HEK293 (cell line): ENCODE results near the gene GAPVD1.

Source experiments
- EGR2 ChIP-seq: fragments of 450-650 bp; formaldehyde crosslinking; IDR thresholded peaks from 2 replicates; pipeline ENCODE4 v1.5.1; 2016; ENCODE audit warnings: low read depth, missing biosample characterization, missing genetic modification characterization
- GLI4 ChIP-seq: fragments of 450-650 bp; formaldehyde crosslinking; IDR thresholded peaks from 2 replicates; pipeline ENCODE4 v1.5.1; 2016; ENCODE audit warnings: missing biosample characterization, missing genetic modification characterization
- HIC1 ChIP-seq: fragments of 450-650 bp; formaldehyde crosslinking; IDR thresholded peaks from 2 replicates; pipeline ENCODE4 v1.5.1; 2016; ENCODE audit warnings: missing biosample characterization, missing genetic modification characterization
- HOXA7 ChIP-seq: sonication (generic); formaldehyde crosslinking; IDR thresholded peaks from 2 replicates; pipeline ENCODE4 v1.8.1; 2022; ENCODE audit warnings: missing genetic modification reagents, borderline replicate concordance
- PATZ1 ChIP-seq: fragments of 450-650 bp; formaldehyde crosslinking; IDR thresholded peaks from 2 replicates; pipeline ENCODE4 v1.5.1; 2016; ENCODE audit warnings: missing biosample characterization, missing genetic modification characterization
- PRDM10 ChIP-seq: fragments of 450-650 bp; formaldehyde crosslinking; IDR thresholded peaks from 2 replicates; pipeline ENCODE4 v1.5.1; 2016; ENCODE audit warnings: missing biosample characterization, missing genetic modification characterization
- PRDM6 ChIP-seq: fragments of 450-650 bp; formaldehyde crosslinking; IDR thresholded peaks from 2 replicates; pipeline ENCODE4 v1.5.1; 2017; ENCODE audit warnings: missing biosample characterization, missing genetic modification characterization
- SP3 ChIP-seq: fragments of 450-650 bp; formaldehyde crosslinking; IDR thresholded peaks from 2 replicates; pipeline ENCODE4 v1.5.1; 2016; ENCODE audit warnings: missing biosample characterization, missing genetic modification characterization
- SP7 ChIP-seq: fragments of 450-650 bp; formaldehyde crosslinking; IDR thresholded peaks from 2 replicates; pipeline ENCODE4 v1.5.1; 2016; ENCODE audit warnings: missing biosample characterization, missing genetic modification characterization
- ZBTB10 ChIP-seq: fragments of 450-650 bp; formaldehyde crosslinking; IDR thresholded peaks from 2 replicates; pipeline ENCODE4 v1.5.1; 2016; ENCODE audit warnings: missing biosample characterization, missing genetic modification characterization
- ZBTB44 ChIP-seq: fragments of 450-650 bp; IDR thresholded peaks from 2 replicates; pipeline ENCODE4 v1.5.1; 2018; ENCODE audit warnings: missing biosample characterization, mild to moderate bottlenecking, missing genetic modification characterization
- ZNF112 ChIP-seq: fragments of 450-650 bp; formaldehyde crosslinking; IDR thresholded peaks from 2 replicates; pipeline ENCODE4 v1.5.0; 2017; ENCODE audit warnings: missing biosample characterization, missing genetic modification characterization
- ZNF157 ChIP-seq: fragments of 450-650 bp; formaldehyde crosslinking; IDR thresholded peaks from 2 replicates; pipeline ENCODE4 v1.5.1; 2016; ENCODE audit warnings: missing biosample characterization, missing genetic modification characterization
- ZNF2 ChIP-seq: fragments of 450-650 bp; formaldehyde crosslinking; IDR thresholded peaks from 2 replicates; pipeline ENCODE4 v1.5.1; 2016; ENCODE audit warnings: missing biosample characterization, missing genetic modification characterization
- ZNF239 ChIP-seq: fragments of 450-650 bp; formaldehyde crosslinking; IDR thresholded peaks from 2 replicates; pipeline ENCODE4 v1.5.1; 2016; ENCODE audit warnings: missing biosample characterization, missing genetic modification characterization
- ZNF248 ChIP-seq: fragments of 450-650 bp; formaldehyde crosslinking; IDR thresholded peaks from 2 replicates; pipeline ENCODE4 v1.5.1; 2017; ENCODE audit warnings: missing biosample characterization, missing genetic modification characterization
- ZNF354C ChIP-seq: fragments of 450-650 bp; formaldehyde crosslinking; IDR thresholded peaks from 2 replicates; pipeline ENCODE4 v1.5.1; 2016; ENCODE audit warnings: missing biosample characterization, missing genetic modification characterization, low read depth, borderline replicate concordance
- ZNF366 ChIP-seq: fragments of 450-650 bp; formaldehyde crosslinking; conservative IDR thresholded peaks from 2 replicates; pipeline ENCODE4 v1.5.1; 2016; ENCODE audit warnings: missing biosample characterization, missing genetic modification characterization
- ZNF473 ChIP-seq: fragments of 450-650 bp; formaldehyde crosslinking; IDR thresholded peaks from 2 replicates; pipeline ENCODE4 v1.5.1; 2017; ENCODE audit warnings: missing biosample characterization, missing genetic modification characterization
- ZNF558 ChIP-seq: fragments of 450-650 bp; formaldehyde crosslinking; IDR thresholded peaks from 2 replicates; pipeline ENCODE4 v1.5.1; 2016; ENCODE audit warnings: missing biosample characterization, missing genetic modification characterization
- ZNF560 ChIP-seq: fragments of 450-650 bp; formaldehyde crosslinking; IDR thresholded peaks from 2 replicates; pipeline ENCODE4 v1.5.1; 2017; ENCODE audit warnings: missing biosample characterization, missing genetic modification characterization, borderline replicate concordance
- ZNF585B ChIP-seq: fragments of 450-650 bp; formaldehyde crosslinking; IDR thresholded peaks from 2 replicates; pipeline ENCODE4 v1.5.1; 2016; ENCODE audit warnings: missing biosample characterization, missing genetic modification characterization
- ZNF600 ChIP-seq: fragments of 450-650 bp; formaldehyde crosslinking; IDR thresholded peaks from 2 replicates; pipeline ENCODE4 v1.5.1; 2016; ENCODE audit warnings: missing biosample characterization, missing genetic modification characterization

Gene GAPVD1

GRCh38 chr9:125407974-125408900 is 146.6 kb downstream of the GAPVD1 start (continued):
- TF ChIP-seq PRDM10 (tag by site-specific recombination) (peak; percentile 63; the same call in 1 of the 2 replicates), SP3 (tag by site-specific recombination) (no peak), EGR2 (tag by site-specific recombination) (no peak), ZNF2 (peak; percentile 70; the same call in 1 of the 2 replicates), ZNF239 (tag by site-specific recombination) (no peak), ZNF600 (tag by site-specific recombination) (no peak), PRDM6 (no peak), ZNF248 (tag by site-specific recombination) (no peak), ZNF585B (tag by site-specific recombination) (no peak), HIC1 (tag by site-specific recombination) (no peak), ZNF473 (tag by site-specific recombination) (no peak), ZNF560 (tag by site-specific recombination) (no peak), PATZ1 (tag by site-specific recombination) (peak; percentile 81), HOXA7 (no peak), ZNF558 (no peak), GLI4 (tag by site-specific recombination) (no peak), ZNF112 (tag by site-specific recombination) (no peak), ZNF157 (no peak), SP7 (peak; percentile 34; the same call in 1 of the 2 replicates), ZNF366 (tag by site-specific recombination) (no peak), ZNF354C (tag by site-specific recombination) (no peak), ZBTB44 (tag by site-specific recombination) (no peak), ZBTB10 (tag by site-specific recombination) (peak; percentile 78; the same call in 1 of the 2 replicates)
